Osteoblast (primary cell): ENCODE results near the gene IRS1. TPM values are rescaled to one million over a fixed set of nuclear protein-coding genes. Genes with fewer than 3 reads are reported as not detected.

Experiments used
- DNase-seq: peaks from one replicate; pipeline ENCODE4 v3.0.0; 2011; ENCODE audit warnings: low spot score, mixed read lengths; ENCODE audit not compliant: insufficient read length; ENCODE audit errors: missing footprints
- H2AFZ ChIP-seq: 2 replicates; pipeline ENCODE4 v1.6.0; 2011; ENCODE audit warnings: mild to moderate bottlenecking, low read length
- H3K27ac ChIP-seq: 2 replicates; pipeline ENCODE4 v1.5.1; 2011; ENCODE audit warnings: mild to moderate bottlenecking, low read depth, low read length, moderate library complexity
- H3K27me3 ChIP-seq: 2 replicates; pipeline ENCODE4 v1.6.0; 2012; ENCODE audit warnings: mild to moderate bottlenecking, control low read depth, inconsistent platforms, low read length, moderate library complexity; ENCODE audit not compliant: insufficient read depth
- H3K36me3 ChIP-seq: 2 replicates; pipeline ENCODE4 v1.5.1; 2011; ENCODE audit warnings: mild to moderate bottlenecking, low read length, control low read depth, moderate library complexity; ENCODE audit not compliant: insufficient read depth
- H3K4me1 ChIP-seq: 2 replicates; pipeline ENCODE4 v1.5.1; 2011; ENCODE audit warnings: mild to moderate bottlenecking, low read length, control low read depth, moderate library complexity; ENCODE audit not compliant: insufficient read depth
- H3K4me2 ChIP-seq: 2 replicates; pipeline ENCODE4 v1.6.0; 2011; ENCODE audit warnings: mild to moderate bottlenecking, low read length; ENCODE audit not compliant: insufficient read depth
- H3K4me3 ChIP-seq: fragments of 200-600 bp; sonication (generic); 3 replicates; pipeline ENCODE4 v1.5.1; 2012; ENCODE audit warnings: mild to moderate bottlenecking, low read length, inconsistent platforms; ENCODE audit not compliant: insufficient read depth
- H3K79me2 ChIP-seq: 2 replicates; pipeline ENCODE4 v1.6.0; 2012; ENCODE audit warnings: mild to moderate bottlenecking, low read length, control low read depth, inconsistent platforms; ENCODE audit not compliant: insufficient read depth
- H3K9me3 ChIP-seq: 2 replicates; pipeline ENCODE4 v1.5.1; 2011; ENCODE audit warnings: low read depth, low read length, control low read depth
- H4K20me1 ChIP-seq: 2 replicates; pipeline ENCODE4 v1.6.0; 2012; ENCODE audit warnings: mild to moderate bottlenecking, low read length, control low read depth; ENCODE audit not compliant: insufficient read depth
- total RNA-seq: library from RNA; depleted of rRNA; stranded (reverse); fragments of >200 nt; gene quantifications from 2 replicates; pipeline ENCODE4 v1.2.3, GENCODE V29; 2012
- TF ChIP-seq, protein P1 (sequence below): IDR thresholded peaks from 2 replicates; pipeline ENCODE4 v1.5.1; 2011; ENCODE audit warnings: mild to moderate bottlenecking, low read depth, low read length, moderate library complexity; ENCODE audit errors: extremely low read depth

The IRS1 gene
- total RNA-seq, 1 donor: 27.9 TPM

DNA sequence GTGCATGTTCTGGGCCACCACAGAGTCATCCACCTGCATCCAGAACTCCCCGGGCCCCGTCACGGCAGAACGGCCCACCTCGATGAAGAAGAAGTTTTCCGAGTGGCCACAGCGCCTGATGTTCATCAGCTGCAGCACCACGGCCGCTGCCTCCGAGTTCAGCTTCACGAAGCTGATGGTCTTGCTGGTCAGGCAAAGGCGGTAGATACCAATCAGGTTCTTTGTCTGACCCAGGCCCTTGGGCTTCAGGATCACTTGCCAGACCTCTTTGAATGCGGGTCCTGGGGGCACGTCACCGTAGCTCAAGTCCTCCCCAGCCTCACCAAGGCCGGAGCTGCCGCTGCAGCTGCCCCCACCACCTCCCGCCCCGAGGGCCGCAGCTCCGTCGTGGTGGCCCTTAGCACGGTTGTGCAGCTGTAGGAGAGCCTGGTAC is 1.6 kb downstream of the IRS1 start:
- peak overlapping the region; percentile 46 for H2AFZ ChIP-seq
- peaks cover 23% of the 10 kb centered on the region for H4K20me1 ChIP-seq
- peaks cover 63% of the 10 kb centered on the region for H3K79me2 ChIP-seq
- peak overlapping the region; percentile 93 for H3K27ac ChIP-seq
- peak; percentile 91 for DNase-seq
- H3K27me3 ChIP-seq: no peaks in the 10 kb centered on the region
- TF ChIP-seq, protein P1, sequence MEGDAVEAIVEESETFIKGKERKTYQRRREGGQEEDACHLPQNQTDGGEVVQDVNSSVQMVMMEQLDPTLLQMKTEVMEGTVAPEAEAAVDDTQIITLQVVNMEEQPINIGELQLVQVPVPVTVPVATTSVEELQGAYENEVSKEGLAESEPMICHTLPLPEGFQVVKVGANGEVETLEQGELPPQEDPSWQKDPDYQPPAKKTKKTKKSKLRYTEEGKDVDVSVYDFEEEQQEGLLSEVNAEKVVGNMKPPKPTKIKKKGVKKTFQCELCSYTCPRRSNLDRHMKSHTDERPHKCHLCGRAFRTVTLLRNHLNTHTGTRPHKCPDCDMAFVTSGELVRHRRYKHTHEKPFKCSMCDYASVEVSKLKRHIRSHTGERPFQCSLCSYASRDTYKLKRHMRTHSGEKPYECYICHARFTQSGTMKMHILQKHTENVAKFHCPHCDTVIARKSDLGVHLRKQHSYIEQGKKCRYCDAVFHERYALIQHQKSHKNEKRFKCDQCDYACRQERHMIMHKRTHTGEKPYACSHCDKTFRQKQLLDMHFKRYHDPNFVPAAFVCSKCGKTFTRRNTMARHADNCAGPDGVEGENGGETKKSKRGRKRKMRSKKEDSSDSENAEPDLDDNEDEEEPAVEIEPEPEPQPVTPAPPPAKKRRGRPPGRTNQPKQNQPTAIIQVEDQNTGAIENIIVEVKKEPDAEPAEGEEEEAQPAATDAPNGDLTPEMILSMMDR: no peak
- H3K4me2 ChIP-seq: peak overlapping the region; percentile 83
- H3K36me3 ChIP-seq: peaks cover 31% of the 10 kb centered on the region
- H3K4me1 ChIP-seq: peaks cover 40% of the 10 kb centered on the region
- peak overlapping the region; percentile 93 for H3K4me3 ChIP-seq
- no peaks in the 10 kb centered on the region for H3K9me3 ChIP-seq

GRCh38 chr2:226797289-226797988 is 2.2 kb downstream of the IRS1 start:
- TF ChIP-seq, protein P1: no peak

DNA sequence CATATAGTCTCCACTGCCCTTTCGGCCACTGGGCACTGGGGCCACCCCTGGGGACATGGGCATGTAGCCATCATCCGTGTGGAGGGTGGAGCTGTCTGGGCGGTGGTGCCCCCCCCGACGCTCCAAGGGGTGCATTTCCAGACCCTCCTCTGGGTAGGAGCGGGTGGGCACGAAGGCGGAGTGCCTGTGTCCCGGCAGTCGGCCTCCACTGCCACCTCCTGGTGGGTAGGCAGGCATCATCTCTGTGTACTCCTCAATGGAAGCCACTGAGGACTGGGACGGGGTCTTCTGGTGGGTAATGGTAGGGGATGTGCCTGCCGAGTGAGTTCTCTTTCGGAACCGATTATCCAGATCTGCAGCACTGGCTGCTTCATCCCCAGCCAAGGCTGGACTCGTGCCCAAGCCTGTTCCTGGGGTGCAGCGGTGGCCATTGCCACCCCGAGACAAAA is 2.8 kb downstream of the IRS1 start:
- TF ChIP-seq, protein P1: peak; percentile 70
- Histone ChIP-seq H3K27ac (peak overlapping the region; percentile 93), H3K79me2 (peaks cover 75% of the 10 kb centered on the region), H3K4me2 (peak overlapping the region; percentile 83), H3K36me3 (peaks cover 31% of the 10 kb centered on the region), H3K27me3 (no peaks in the 10 kb centered on the region), H4K20me1 (peaks cover 23% of the 10 kb centered on the region), H3K4me1 (peaks cover 43% of the 10 kb centered on the region), H3K9me3 (no peaks in the 10 kb centered on the region), H3K4me3 (peak overlapping the region; percentile 93), H2AFZ (peak overlapping the region; percentile 76)
- DNase-seq: peak; percentile 97

More at GRCh38 chr2:226797289-226797988, 2.2 kb downstream of the IRS1 start:
- Histone ChIP-seq H3K9me3 (no peaks in the 10 kb centered on the region), H2AFZ (peak overlapping the region; percentile 76), H3K4me3 (peak overlapping the region; percentile 93), H3K27ac (peak overlapping the region; percentile 93), H3K36me3 (peaks cover 31% of the 10 kb centered on the region), H4K20me1 (peaks cover 23% of the 10 kb centered on the region), H3K27me3 (no peaks in the 10 kb centered on the region), H3K4me1 (peaks cover 44% of the 10 kb centered on the region), H3K79me2 (peaks cover 69% of the 10 kb centered on the region), H3K4me2 (peak overlapping the region; percentile 83)
- peak; percentile 96 for DNase-seq
